B cell (primary cell): ENCODE measurements around the gene TCF12. TPM values are rescaled to one million over a fixed set of nuclear protein-coding genes. Genes with fewer than 3 reads are reported as not detected.
A peak's percentile ranks its signal among the peaks of the same experiment; 100 is the strongest.

Experiments used
- ATAC-seq: fragments of 200-7000 bp; cut with Tn5 transposase; one replicate; pipeline ENCODE4 v1.10.0; 2021; ENCODE audit warnings: low read depth, mild to moderate bottlenecking, moderate number of reproducible peaks, moderate library complexity
- CTCF ChIA-PET: fragments of 350-600 bp; sonication (Branson Sonifier 250); formaldehyde crosslinking; loops from one replicate; lab custom pipeline; 2021; ENCODE audit warnings: antibody characterized with exemption, inconsistent platforms; lab: Charles Lee
- POLR2A ChIA-PET: fragments of 350-600 bp; sonication (Branson Sonifier 250); formaldehyde crosslinking; loops from one replicate; lab custom pipeline; 2021; ENCODE audit warnings: antibody characterized with exemption; lab: Charles Lee
- DNase-seq: peaks from one replicate; pipeline ENCODE4 v3.0.0; 2013
- H2AFZ ChIP-seq: 2 replicates; pipeline ENCODE4 v1.6.1; 2012; ENCODE audit warnings: mild to moderate bottlenecking, low read depth, low read length; ENCODE audit not compliant: insufficient read depth, poor library complexity, severe bottlenecking
- H3K27ac ChIP-seq, 2 donors: 1 replicate in 1 of 2; 2 replicates in 1 of 2; pipeline ENCODE4 v1.5.1; 2012 to 2013; ENCODE audit warnings: low read length in 2 of 2, mild to moderate bottlenecking in 2 of 2, moderate library complexity in 1 of 2
- H3K27me3 ChIP-seq, 4 experiments: fragments of 200-600 bp in 1 of 4; sonication (generic) in 1 of 4; replicated peaks in 1 of 4; 1 replicate in 2 of 4; 2 replicates in 2 of 4; pipeline versions ENCODE4 v1.6.1 to v1.7.0; 2013 to 2016; ENCODE audit warnings: low read length in 3 of 4, mild to moderate bottlenecking in 2 of 4, mixed read lengths in 1 of 4, moderate library complexity in 1 of 4; ENCODE audit not compliant: insufficient read depth in 4 of 4, control insufficient read depth in 3 of 4; ENCODE audit errors: control extremely low read depth in 1 of 4
- H3K36me3 ChIP-seq, 2 experiments: replicated peaks in 1 of 2; 1 replicate in 1 of 2; 2 replicates in 1 of 2; pipeline versions ENCODE4 v1.6.1 to v1.7.1; 2013; ENCODE audit warnings: low read length in 1 of 2; ENCODE audit not compliant: insufficient read depth in 2 of 2, control insufficient read depth in 1 of 2; ENCODE audit errors: control extremely low read depth in 1 of 2, extremely low read depth in 1 of 2
- H3K4me1 ChIP-seq, 2 donors: fragments of 200-600 bp in 1 of 2; sonication (generic) in 1 of 2; 1 replicate in 1 of 2; 2 replicates in 1 of 2; pipeline versions ENCODE4 v1.5.1 to v1.6.1; 2013 to 2017; ENCODE audit warnings: low read length in 2 of 2; ENCODE audit not compliant: control insufficient read depth in 2 of 2, insufficient read depth in 2 of 2
- H3K4me2 ChIP-seq: replicated peaks from 2 replicates; pipeline ENCODE3; 2012; ENCODE audit warnings: mild to moderate bottlenecking, low read depth, low read length; ENCODE audit not compliant: poor library complexity, severe bottlenecking
- H3K4me3 ChIP-seq, 5 experiments: fragments of 200-600 bp in 1 of 5; sonication (generic) in 1 of 5; 1 replicate in 3 of 5; 2 replicates in 2 of 5; pipeline versions ENCODE4 v1.5.1 to v1.7.0; 2011 to 2016; ENCODE audit warnings: low read length in 4 of 5, mild to moderate bottlenecking in 4 of 5, low read depth in 2 of 5, control low read depth in 1 of 5, moderate library complexity in 1 of 5; ENCODE audit not compliant: insufficient read depth in 1 of 5; ENCODE audit errors: control extremely low read depth in 1 of 5, extremely low read depth in 1 of 5
- H3K79me2 ChIP-seq: fragments of 200-600 bp; sonication (generic); one replicate; pipeline ENCODE4 v1.6.0; 2016; ENCODE audit warnings: low read length; ENCODE audit not compliant: control insufficient read depth, insufficient read depth
- H3K9ac ChIP-seq: fragments of 200-600 bp; sonication (generic); 2 replicates; pipeline ENCODE4 v1.6.1; 2017; ENCODE audit warnings: mild to moderate bottlenecking, low read length, moderate library complexity
- H3K9me3 ChIP-seq, 3 donors: one replicate each; pipeline versions ENCODE4 v1.6.1 to v1.7.1; 2013; ENCODE audit warnings: low read length in 2 of 3; ENCODE audit not compliant: control insufficient read depth in 2 of 3, insufficient read depth in 1 of 3; ENCODE audit errors: control extremely low read depth in 1 of 3
- H4K20me1 ChIP-seq: 2 replicates; pipeline ENCODE4 v1.6.0; 2012; ENCODE audit warnings: mild to moderate bottlenecking, low read length; ENCODE audit not compliant: insufficient read depth, control insufficient read depth, poor library complexity, severe bottlenecking
- H3K27ac Mint-ChIP-seq: one replicate; pipeline ENCODE4 v1.8.0; 2021; ENCODE audit warnings: mixed read lengths
- H3K27me3 Mint-ChIP-seq: one replicate; pipeline ENCODE4 v1.8.0; 2021; ENCODE audit warnings: mixed read lengths
- H3K4me1 Mint-ChIP-seq: one replicate; pipeline ENCODE4 v1.8.0; 2021; ENCODE audit warnings: mixed read lengths
- H3K4me3 Mint-ChIP-seq: one replicate; pipeline ENCODE4 v1.8.0; 2021; ENCODE audit warnings: mixed read lengths
- H3K9me3 Mint-ChIP-seq: one replicate; pipeline ENCODE4 v1.8.0; 2022; ENCODE audit warnings: mixed read lengths; ENCODE audit not compliant: insufficient read depth
- EZH2 ChIP-seq: IDR thresholded peaks from 2 replicates; pipeline ENCODE4 v1.6.1; 2012; ENCODE audit warnings: borderline replicate concordance, low read depth, mild to moderate bottlenecking, moderate library complexity, low read length; ENCODE audit not compliant: insufficient read depth, poor library complexity, severe bottlenecking
- WGBS: methylation state at CpG from one replicate; pipeline ENCODE4 v1.1.5; 2013; ENCODE audit warnings: missing lambda C conversion rate; ENCODE audit not compliant: insufficient coverage; 5-methylcytosine and 5-hydroxymethylcytosine counted together
- intact Hi-C: fragments of 100-400 bp; cut with micrococcal nuclease; formaldehyde crosslinking; loops from one replicate; pipeline ENCODE4 v1.10.0; 2022
- polyA plus RNA-seq: library from polyadenylated mRNA; depleted of rRNA; stranded (reverse); fragments of >200 nt; gene quantifications from 2 replicates; pipeline ENCODE4 v1.2.3, GENCODE V29; 2012
- total RNA-seq, 2 donors: library from RNA; stranded (reverse); fragments of 120-200 nt in 1 of 2; gene quantifications; 1 replicate in 1 of 2; 2 replicates in 1 of 2; pipeline versions ENCODE4 v1.2.3 to v1.2.4, GENCODE V29; 2013 to 2022
- TF ChIP-seq, protein P1 (sequence below): fragments of 200-600 bp; IDR thresholded peaks from one replicate; pipeline ENCODE4 v1.8.0; 2022; ENCODE audit warnings: antibody characterized with exemption, mild to moderate bottlenecking

Gene TCF12
- total and polyA plus RNA-seq, 2 donors (not counting 1 experiment from before 2014, with no cell fraction given): 27.1 to 131 TPM

DNA sequence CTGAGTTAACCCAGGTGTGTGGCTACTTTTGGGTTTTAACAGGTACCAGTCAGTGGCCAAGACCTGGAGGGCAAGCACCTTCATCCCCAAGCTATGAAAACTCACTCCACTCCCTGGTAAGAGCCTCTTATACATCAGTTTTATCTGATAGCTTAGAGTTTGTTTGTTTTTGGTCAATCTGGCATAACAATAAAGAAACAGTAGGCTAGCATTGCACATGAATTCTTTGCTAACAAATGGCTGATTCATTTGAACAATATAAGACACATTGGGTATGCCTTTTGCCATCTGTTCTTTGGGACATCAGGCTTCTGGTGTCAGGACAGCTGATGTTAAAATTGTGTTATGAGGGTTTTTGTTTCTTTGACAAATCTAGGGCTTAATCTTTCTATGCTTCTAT, 332.9 kb downstream of the TCF12 start:
- no peaks in the 10 kb centered on the region for H3K9me3 Mint-ChIP-seq
- Histone ChIP-seq H3K4me3 (no peak overlapping the region), H3K9ac (no peak overlapping the region), H4K20me1 (no peaks in the 10 kb centered on the region), H3K27ac (no peak overlapping the region), H3K27me3 (no peaks in the 10 kb centered on the region), H3K79me2 (peaks cover 4% of the 10 kb centered on the region), H3K4me1 (no peaks in the 10 kb centered on the region), H2AFZ (no peak overlapping the region), H3K4me2 (no peak overlapping the region), H3K36me3 (peaks cover 4 to 19% of the 10 kb centered on the region in 2 experiments), H3K9me3 (no peaks in the 10 kb centered on the region)
- peaks cover 2% of the 10 kb centered on the region for H3K4me1 Mint-ChIP-seq
- POLR2A ChIA-PET: no interaction called here
- peak overlapping the region; percentile 13 for H3K27ac Mint-ChIP-seq
- no peaks in the 10 kb centered on the region for H3K27me3 Mint-ChIP-seq
- no peak for DNase-seq
- ATAC-seq: no peak
- no peak for TF ChIP-seq EZH2
- TF ChIP-seq, protein P1, sequence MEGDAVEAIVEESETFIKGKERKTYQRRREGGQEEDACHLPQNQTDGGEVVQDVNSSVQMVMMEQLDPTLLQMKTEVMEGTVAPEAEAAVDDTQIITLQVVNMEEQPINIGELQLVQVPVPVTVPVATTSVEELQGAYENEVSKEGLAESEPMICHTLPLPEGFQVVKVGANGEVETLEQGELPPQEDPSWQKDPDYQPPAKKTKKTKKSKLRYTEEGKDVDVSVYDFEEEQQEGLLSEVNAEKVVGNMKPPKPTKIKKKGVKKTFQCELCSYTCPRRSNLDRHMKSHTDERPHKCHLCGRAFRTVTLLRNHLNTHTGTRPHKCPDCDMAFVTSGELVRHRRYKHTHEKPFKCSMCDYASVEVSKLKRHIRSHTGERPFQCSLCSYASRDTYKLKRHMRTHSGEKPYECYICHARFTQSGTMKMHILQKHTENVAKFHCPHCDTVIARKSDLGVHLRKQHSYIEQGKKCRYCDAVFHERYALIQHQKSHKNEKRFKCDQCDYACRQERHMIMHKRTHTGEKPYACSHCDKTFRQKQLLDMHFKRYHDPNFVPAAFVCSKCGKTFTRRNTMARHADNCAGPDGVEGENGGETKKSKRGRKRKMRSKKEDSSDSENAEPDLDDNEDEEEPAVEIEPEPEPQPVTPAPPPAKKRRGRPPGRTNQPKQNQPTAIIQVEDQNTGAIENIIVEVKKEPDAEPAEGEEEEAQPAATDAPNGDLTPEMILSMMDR: no peak
- intact Hi-C loops: no loop called here
- H3K4me3 Mint-ChIP-seq: no peak overlapping the region
- CTCF ChIA-PET: interaction anchor here (1.2 to 2.2 kb wide), 2 partner anchors 55 to 104 kb away, joined by 3 to 5 read pairs; no protein-coding TSS in a partner anchor

DNA sequence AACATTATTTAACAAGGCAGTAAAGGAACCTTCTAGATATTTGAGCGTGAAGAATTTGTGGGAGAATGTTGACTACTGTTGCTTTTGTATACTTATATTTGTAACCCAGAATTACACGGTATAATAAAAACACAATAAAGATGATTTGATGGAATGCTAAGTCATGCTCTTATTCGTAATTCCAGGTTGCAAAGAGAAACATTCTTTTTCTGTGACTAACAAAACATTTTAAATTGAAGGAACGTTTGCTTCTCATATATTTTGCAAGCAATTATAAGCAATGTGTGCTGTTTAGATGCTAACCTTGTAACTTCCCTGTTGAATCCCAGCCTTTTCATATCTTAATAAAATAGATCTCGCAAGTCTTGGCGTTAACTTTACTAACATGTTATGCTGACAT, 333.5 kb downstream of the TCF12 start:
- no CpG with 5 or more reads among the region's 6 CpGs for WGBS
- intact Hi-C loops: no loop called here

More for the DNA sequence above, 333.5 kb downstream of the TCF12 start:
- H4K20me1 ChIP-seq: no peaks in the 10 kb centered on the region
- no peaks in the 10 kb centered on the region for H3K4me1 ChIP-seq
- H3K27ac Mint-ChIP-seq: no peak overlapping the region
- TF ChIP-seq EZH2: no peak
- TF ChIP-seq, protein P1: no peak
- no peaks in the 10 kb centered on the region for H3K27me3 Mint-ChIP-seq
- H2AFZ ChIP-seq: no peak overlapping the region
- no peaks in the 10 kb centered on the region for H3K27me3 ChIP-seq
- ATAC-seq: no peak
- H3K4me1 Mint-ChIP-seq: peaks cover 2% of the 10 kb centered on the region
- POLR2A ChIA-PET: interaction anchor here (0.5 to 0.7 kb wide), 2 partner anchors 20 to 48 kb away, joined by 3 to 5 read pairs; no protein-coding TSS in a partner anchor
- peaks cover 2 to 15% of the 10 kb centered on the region in 2 experiments for H3K36me3 ChIP-seq
- no peaks in the 10 kb centered on the region for H3K9me3 ChIP-seq
- no peak for DNase-seq
- CTCF ChIA-PET: interaction anchor here (1.2 to 1.9 kb wide), 2 partner anchors 9 to 54 kb away, joined by 3 to 9 read pairs; no protein-coding TSS in a partner anchor
- no peak overlapping the region for H3K27ac ChIP-seq
- H3K9me3 Mint-ChIP-seq: no peaks in the 10 kb centered on the region
- H3K4me3 ChIP-seq: no peak overlapping the region
- H3K4me2 ChIP-seq: no peak overlapping the region
- no peak overlapping the region for H3K9ac ChIP-seq
- H3K4me3 Mint-ChIP-seq: no peak overlapping the region
- peaks cover 4% of the 10 kb centered on the region for H3K79me2 ChIP-seq
